ENCODE measurements around the gene MICAL2. TPM values are rescaled to one million over a fixed set of nuclear protein-coding genes. Genes with fewer than 3 reads are reported as not detected.

MICAL2 gene
- total RNA-seq, 1 donor from 2014 or later: 237 TPM

DNA sequence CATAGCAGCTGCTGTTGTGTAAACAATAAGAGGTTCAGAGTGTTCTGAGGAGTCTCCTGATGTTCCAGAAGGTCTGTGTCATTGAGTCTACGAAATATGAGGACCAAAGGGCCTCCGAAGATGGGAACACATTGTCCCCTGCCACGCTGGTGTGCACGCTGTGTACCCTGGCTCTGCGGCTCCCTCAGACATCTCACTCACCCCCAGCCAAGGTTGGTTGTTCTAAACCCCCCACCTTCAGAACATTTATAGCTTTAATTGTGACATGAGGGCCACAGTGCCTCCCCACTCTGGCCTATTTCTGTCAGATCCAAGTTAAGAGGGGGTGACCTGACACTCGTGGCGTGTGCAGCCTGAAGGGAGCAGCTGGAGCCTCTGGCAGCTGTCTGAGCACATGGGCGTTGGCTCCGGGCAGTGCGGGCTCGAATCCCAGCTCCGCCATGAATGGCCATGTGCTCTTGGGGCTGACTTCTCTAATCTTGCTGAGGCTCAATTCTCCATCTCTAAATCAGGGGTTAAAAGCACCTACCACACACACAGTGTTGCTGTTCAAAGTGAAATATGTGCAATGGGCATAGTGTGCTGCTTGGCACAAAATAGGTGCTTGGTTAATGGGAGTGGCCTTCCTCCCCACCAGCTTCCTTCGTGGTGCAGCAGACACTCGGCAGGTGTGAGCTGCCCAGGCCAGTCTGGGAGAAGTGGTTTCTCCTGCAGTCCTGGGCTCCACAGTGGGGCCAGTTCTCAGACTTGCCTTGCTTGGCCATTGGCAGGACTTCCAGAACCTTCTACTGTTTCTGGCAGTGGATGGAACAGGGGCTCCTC lies 39.7 kb upstream of the MICAL2 start:
- DNase-seq (ENCODE audit: low spot score in 2 of 2): peak in 1 of 2 donors; percentile 54
- Histone ChIP-seq H3K4me3 (no peak overlapping the region), H3K27me3 (no peaks in the 10 kb centered on the region), H3K4me1 (peaks cover 9 to 28% of the 10 kb centered on the region in 2 donors), H3K27ac (no peak overlapping the region), H3K9me3 (no peaks in the 10 kb centered on the region), H3K36me3 (no peaks in the 10 kb centered on the region)
- TF ChIP-seq, protein P1, sequence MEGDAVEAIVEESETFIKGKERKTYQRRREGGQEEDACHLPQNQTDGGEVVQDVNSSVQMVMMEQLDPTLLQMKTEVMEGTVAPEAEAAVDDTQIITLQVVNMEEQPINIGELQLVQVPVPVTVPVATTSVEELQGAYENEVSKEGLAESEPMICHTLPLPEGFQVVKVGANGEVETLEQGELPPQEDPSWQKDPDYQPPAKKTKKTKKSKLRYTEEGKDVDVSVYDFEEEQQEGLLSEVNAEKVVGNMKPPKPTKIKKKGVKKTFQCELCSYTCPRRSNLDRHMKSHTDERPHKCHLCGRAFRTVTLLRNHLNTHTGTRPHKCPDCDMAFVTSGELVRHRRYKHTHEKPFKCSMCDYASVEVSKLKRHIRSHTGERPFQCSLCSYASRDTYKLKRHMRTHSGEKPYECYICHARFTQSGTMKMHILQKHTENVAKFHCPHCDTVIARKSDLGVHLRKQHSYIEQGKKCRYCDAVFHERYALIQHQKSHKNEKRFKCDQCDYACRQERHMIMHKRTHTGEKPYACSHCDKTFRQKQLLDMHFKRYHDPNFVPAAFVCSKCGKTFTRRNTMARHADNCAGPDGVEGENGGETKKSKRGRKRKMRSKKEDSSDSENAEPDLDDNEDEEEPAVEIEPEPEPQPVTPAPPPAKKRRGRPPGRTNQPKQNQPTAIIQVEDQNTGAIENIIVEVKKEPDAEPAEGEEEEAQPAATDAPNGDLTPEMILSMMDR (IDR thresholded peaks at IDR 0.05): no peak
- intact Hi-C loops (cut with DNase I): no loop called here

GRCh38 chr11:12071574-12071973 lies 38.8 kb upstream of the MICAL2 start:
- H3K27ac ChIP-seq: no peak overlapping the region
- H3K27me3 ChIP-seq: no peaks in the 10 kb centered on the region
- H3K4me3 ChIP-seq: no peak overlapping the region
- intact Hi-C loops (cut with DNase I): no loop called here
- H3K36me3 ChIP-seq: no peaks in the 10 kb centered on the region
- peaks cover 11 to 28% of the 10 kb centered on the region in 2 donors for H3K4me1 ChIP-seq
- H3K9me3 ChIP-seq: no peaks in the 10 kb centered on the region
- peak in 1 of 2 donors; percentile 16 for DNase-seq (ENCODE audit: low spot score in 2 of 2)
- TF ChIP-seq, protein P1 (IDR thresholded peaks at IDR 0.05): no peak

GRCh38 chr11:12073436-12073835 lies 37.0 kb upstream of the MICAL2 start:
- intact Hi-C loops (cut with DNase I): no loop called here
- DNase-seq (ENCODE audit: low spot score in 2 of 2): peak in 1 of 2 donors; percentile 53
- peaks cover 16 to 34% of the 10 kb centered on the region in 2 donors for H3K4me1 ChIP-seq
- H3K36me3 ChIP-seq: no peaks in the 10 kb centered on the region
- no peaks in the 10 kb centered on the region for H3K27me3 ChIP-seq
- no peak overlapping the region for H3K4me3 ChIP-seq
- no peak overlapping the region for H3K27ac ChIP-seq
- TF ChIP-seq, protein P1 (IDR thresholded peaks at IDR 0.05): no peak
- no peaks in the 10 kb centered on the region for H3K9me3 ChIP-seq

DNA sequence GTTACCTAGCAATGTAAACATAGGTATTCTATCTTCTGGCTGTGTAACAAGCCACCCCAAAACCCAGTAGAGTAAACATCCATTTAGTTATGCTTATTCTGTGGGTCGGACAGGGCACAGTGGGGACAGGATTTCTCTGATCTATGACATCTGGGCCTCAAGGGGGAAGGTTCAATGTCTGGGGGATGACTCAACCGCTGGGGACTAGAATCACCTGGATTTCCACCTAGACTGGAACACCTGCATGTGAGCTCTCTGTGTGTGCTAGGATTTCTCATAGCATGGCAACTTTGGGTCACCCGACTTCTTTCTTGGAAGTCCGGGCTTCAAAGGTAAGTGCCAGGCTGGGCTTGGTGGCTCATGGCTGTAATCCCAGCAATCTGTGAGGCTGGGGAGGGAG lies 36.5 kb upstream of the MICAL2 start:
- Histone ChIP-seq H3K27ac (no peak overlapping the region), H3K36me3 (no peaks in the 10 kb centered on the region), H3K27me3 (no peaks in the 10 kb centered on the region), H3K4me1 (peaks cover 16 to 34% of the 10 kb centered on the region in 2 donors), H3K9me3 (no peaks in the 10 kb centered on the region), H3K4me3 (no peak overlapping the region)
- DNase-seq (ENCODE audit: low spot score in 2 of 2): peak in 1 of 2 donors; percentile 45
- intact Hi-C loops (cut with DNase I): no loop called here
- TF ChIP-seq, protein P1 (IDR thresholded peaks at IDR 0.05): no peak

DNA sequence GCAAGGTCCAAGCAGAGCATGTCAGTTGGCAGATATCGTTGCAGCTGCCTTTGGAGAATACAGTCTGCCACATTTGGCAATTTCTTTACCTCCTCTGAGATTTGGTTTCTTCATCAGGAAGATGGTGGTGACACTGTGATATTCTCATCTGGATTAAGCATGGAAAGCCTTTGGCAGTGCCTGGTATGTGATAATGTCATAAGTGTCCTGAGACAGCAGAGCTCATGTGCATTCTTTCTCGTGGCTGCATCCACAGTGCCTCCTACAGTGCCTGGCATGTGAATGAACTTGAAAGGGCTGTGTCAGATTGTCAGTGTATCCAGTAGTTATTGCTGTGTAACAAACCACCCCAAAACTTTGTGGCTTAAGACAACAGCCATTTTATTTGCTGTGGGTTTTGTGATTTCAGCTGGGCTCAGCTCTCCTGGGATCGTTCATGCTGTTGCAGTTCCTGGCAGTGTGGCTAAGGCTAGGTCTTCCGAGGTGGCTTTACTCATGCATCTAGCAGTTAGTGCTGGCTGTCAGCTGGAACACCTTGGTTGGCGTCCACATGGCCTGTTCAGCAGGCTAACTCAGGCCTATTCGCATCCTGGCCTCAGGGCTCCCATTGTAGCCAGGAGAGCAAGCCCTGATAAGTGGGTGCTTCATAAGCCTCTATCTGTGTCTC lies 35.7 kb upstream of the MICAL2 start:
- TF ChIP-seq, protein P1 (IDR thresholded peaks at IDR 0.05): no peak
- Histone ChIP-seq H3K36me3 (no peaks in the 10 kb centered on the region), H3K4me3 (no peak overlapping the region), H3K4me1 (peaks cover 16 to 39% of the 10 kb centered on the region in 2 donors), H3K9me3 (no peaks in the 10 kb centered on the region), H3K27ac (peak overlapping the region; percentile 83 to 91), H3K27me3 (no peaks in the 10 kb centered on the region)
- DNase-seq (ENCODE audit: low spot score in 2 of 2): peak in 1 of 2 donors; percentile 58
- intact Hi-C loops (cut with DNase I): no loop called here

Measured in ascending aorta (tissue), 2 donors.